BLaER1 (cell line): ENCODE results near the gene NTSR1.

Experiments used
- H3K27ac ChIP-seq: shearing (Covaris generic); formaldehyde crosslinking; 2 replicates; pipeline ENCODE4 v1.8.1; 2022
- H3K27me3 ChIP-seq: shearing (Covaris generic); formaldehyde crosslinking; 2 replicates; pipeline ENCODE4 v1.8.1; 2022
- H3K36me3 ChIP-seq: shearing (Covaris generic); formaldehyde crosslinking; 2 replicates; pipeline ENCODE4 v1.8.1; 2022
- H3K4me1 ChIP-seq: shearing (Covaris generic); formaldehyde crosslinking; 2 replicates; pipeline ENCODE4 v1.8.1; 2022
- H3K4me2 ChIP-seq: shearing (Covaris generic); formaldehyde crosslinking; 2 replicates; pipeline ENCODE4 v1.8.1; 2022
- H3K4me3 ChIP-seq: shearing (Covaris generic); formaldehyde crosslinking; 2 replicates; pipeline ENCODE4 v1.8.1; 2022
- H3K9ac ChIP-seq: shearing (Covaris generic); formaldehyde crosslinking; 2 replicates; pipeline ENCODE4 v1.8.1; 2022
- H3K9me3 ChIP-seq: shearing (Covaris generic); formaldehyde crosslinking; 2 replicates; pipeline ENCODE4 v1.8.1; 2022
- H4K20me1 ChIP-seq: shearing (Covaris generic); formaldehyde crosslinking; 2 replicates; pipeline ENCODE4 v1.8.1; 2022
- Cebpa-rat ChIP-seq: shearing (Covaris generic); IDR thresholded peaks from 2 replicates; pipeline ENCODE4 v1.8.1; 2022

The NTSR1 gene

GRCh38 chr20:62752181-62752670, 43.6 kb downstream of the NTSR1 start:
- Histone ChIP-seq H3K36me3 (peaks cover 10% of the 10 kb centered on the region; the same call in 1 of the 2 replicates), H3K27ac (no peak overlapping the region), H3K4me3 (no peak overlapping the region), H3K4me1 (peaks cover 19% of the 10 kb centered on the region), H4K20me1 (no peaks in the 10 kb centered on the region), H3K9me3 (no peaks in the 10 kb centered on the region; the same call in 1 of the 2 replicates), H3K27me3 (no peaks in the 10 kb centered on the region), H3K9ac (no peak overlapping the region), H3K4me2 (peak overlapping the region; percentile 36)
- no peak for TF ChIP-seq Cebpa-rat

- Histone ChIP-seq H3K9me3 (no peaks in the 10 kb centered on the region; the same call in 1 of the 2 replicates), H3K27me3 (no peaks in the 10 kb centered on the region), H4K20me1 (no peaks in the 10 kb centered on the region), H3K27ac (no peak overlapping the region), H3K4me3 (no peak overlapping the region), H3K9ac (no peak overlapping the region), H3K4me2 (peak overlapping the region; percentile 36), H3K36me3 (peaks cover 7% of the 10 kb centered on the region; the same call in 1 of the 2 replicates), H3K4me1 (peaks cover 19% of the 10 kb centered on the region)
- TF ChIP-seq Cebpa-rat: no peak
Measured at GRCh38 chr20:62752671-62753501, 44.2 kb downstream of the NTSR1 start.

- H3K9me3 ChIP-seq: no peaks in the 10 kb centered on the region
- peaks cover 7% of the 10 kb centered on the region; the same call in 1 of the 2 replicates for H3K36me3 ChIP-seq
- no peaks in the 10 kb centered on the region for H4K20me1 ChIP-seq
- no peak for TF ChIP-seq Cebpa-rat
- no peak overlapping the region for H3K9ac ChIP-seq
- no peaks in the 10 kb centered on the region for H3K27me3 ChIP-seq
- H3K27ac ChIP-seq: no peak overlapping the region
- H3K4me1 ChIP-seq: peaks cover 19% of the 10 kb centered on the region
- H3K4me2 ChIP-seq: no peak overlapping the region
- no peak overlapping the region for H3K4me3 ChIP-seq
Measured at GRCh38 chr20:62753626-62754025, 45.0 kb downstream of the NTSR1 start.

- H3K36me3 ChIP-seq: peaks cover 7% of the 10 kb centered on the region; the same call in 1 of the 2 replicates
- no peak overlapping the region for H3K4me2 ChIP-seq
- no peaks in the 10 kb centered on the region for H4K20me1 ChIP-seq
- no peaks in the 10 kb centered on the region for H3K9me3 ChIP-seq
- no peaks in the 10 kb centered on the region for H3K27me3 ChIP-seq
- no peak for TF ChIP-seq Cebpa-rat
- no peak overlapping the region for H3K9ac ChIP-seq
- H3K4me1 ChIP-seq: peaks cover 19% of the 10 kb centered on the region
- no peak overlapping the region for H3K4me3 ChIP-seq
- no peak overlapping the region for H3K27ac ChIP-seq
Measured at GRCh38 chr20:62754122-62754990, 45.7 kb downstream of the NTSR1 start.

- no peak overlapping the region for H3K9ac ChIP-seq
- no peaks in the 10 kb centered on the region for H3K27me3 ChIP-seq
- no peak for TF ChIP-seq Cebpa-rat
- no peak overlapping the region for H3K27ac ChIP-seq
- H3K4me2 ChIP-seq: no peak overlapping the region
- H4K20me1 ChIP-seq: no peaks in the 10 kb centered on the region
- H3K4me3 ChIP-seq: no peak overlapping the region
- no peaks in the 10 kb centered on the region for H3K9me3 ChIP-seq
- H3K36me3 ChIP-seq: peaks cover 7% of the 10 kb centered on the region; the same call in 1 of the 2 replicates
- H3K4me1 ChIP-seq: peaks cover 19% of the 10 kb centered on the region
Measured at GRCh38 chr20:62754991-62755356, 46.3 kb downstream of the NTSR1 start.

- Histone ChIP-seq H3K4me1 (peaks cover 26% of the 10 kb centered on the region), H4K20me1 (no peaks in the 10 kb centered on the region), H3K27me3 (no peaks in the 10 kb centered on the region), H3K4me2 (no peak overlapping the region), H3K36me3 (peaks cover 7% of the 10 kb centered on the region; the same call in 1 of the 2 replicates), H3K9ac (no peak overlapping the region), H3K27ac (no peak overlapping the region), H3K9me3 (no peaks in the 10 kb centered on the region), H3K4me3 (no peak overlapping the region)
- no peak for TF ChIP-seq Cebpa-rat
Measured at GRCh38 chr20:62755817-62756724, 47.4 kb downstream of the NTSR1 start.

GRCh38 chr20:62758226-62758912, 49.7 kb downstream of the NTSR1 start:
- Histone ChIP-seq H3K27me3 (no peaks in the 10 kb centered on the region), H3K36me3 (peaks cover 7% of the 10 kb centered on the region; the same call in 1 of the 2 replicates), H3K9ac (no peak overlapping the region), H3K4me1 (peaks cover 19% of the 10 kb centered on the region), H3K27ac (no peak overlapping the region), H3K4me2 (no peak overlapping the region), H4K20me1 (no peaks in the 10 kb centered on the region), H3K4me3 (no peak overlapping the region), H3K9me3 (no peaks in the 10 kb centered on the region)
- TF ChIP-seq Cebpa-rat: no peak

GRCh38 chr20:62759981-62760431, 51.4 kb downstream of the NTSR1 start:
- no peak overlapping the region for H3K9ac ChIP-seq
- no peaks in the 10 kb centered on the region for H3K9me3 ChIP-seq
- H3K4me1 ChIP-seq: peaks cover 26% of the 10 kb centered on the region
- no peaks in the 10 kb centered on the region for H3K27me3 ChIP-seq
- no peak for TF ChIP-seq Cebpa-rat
- peaks cover 7% of the 10 kb centered on the region; the same call in 1 of the 2 replicates for H3K36me3 ChIP-seq
- no peaks in the 10 kb centered on the region for H4K20me1 ChIP-seq
- H3K27ac ChIP-seq: no peak overlapping the region
- no peak overlapping the region for H3K4me3 ChIP-seq
- H3K4me2 ChIP-seq: no peak overlapping the region
